ENCODE data around the gene NDUFS2.

Gene NDUFS2

DNA sequence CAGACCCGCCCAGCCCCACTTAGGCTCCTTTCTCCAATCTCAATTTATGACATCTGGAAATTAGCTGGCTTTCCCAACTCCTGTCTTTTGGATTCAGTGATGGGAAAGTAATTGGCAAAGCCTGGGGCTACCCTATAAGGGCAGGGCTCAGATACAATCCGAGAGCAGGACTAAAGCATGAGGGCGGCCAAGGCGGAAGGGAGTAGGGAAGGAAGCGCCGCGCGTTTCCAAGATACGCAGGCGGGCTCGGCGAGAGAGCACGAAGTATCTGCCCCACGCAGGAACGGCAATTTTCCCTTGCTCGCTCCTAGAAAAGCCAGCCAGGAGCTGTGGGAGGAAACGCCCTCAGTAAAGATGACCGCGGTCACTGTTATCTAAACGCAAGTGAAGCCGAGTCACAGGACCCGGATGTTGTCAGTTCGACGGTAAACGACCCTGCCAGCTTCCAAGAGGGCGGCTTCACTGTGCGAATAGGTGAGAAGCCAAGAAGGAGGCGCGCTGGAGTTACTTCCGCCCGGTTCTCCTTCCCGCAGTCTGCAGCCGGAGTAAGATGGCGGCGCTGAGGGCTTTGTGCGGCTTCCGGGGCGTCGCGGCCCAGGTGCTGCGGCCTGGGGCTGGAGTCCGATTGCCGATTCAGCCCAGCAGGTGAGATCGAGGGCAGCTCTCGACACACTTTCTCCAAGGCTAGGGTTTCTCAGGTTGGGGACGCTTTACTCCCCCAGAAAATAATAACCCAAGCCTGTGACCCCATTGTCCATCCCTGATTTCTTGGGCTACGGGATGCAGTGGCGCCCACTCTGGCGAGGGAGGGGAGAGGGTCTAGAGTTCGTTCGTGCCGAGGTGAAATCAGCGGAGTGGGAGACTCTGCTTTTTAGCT, at the start of gene NDUFS2:
TSS of gene NDUFS2 (plus strand) at position 532 of the 877 bp plus-strand sequence. CDS start at position 551, 19 bp downstream.
- peak; percentile 73 to 96 for DNase-seq (ENCODE audit: low read depth in 1 of 2, low spot score in 1 of 2)

GRCh38 chr1:161153176-161153575, 49.0 kb upstream of the NDUFS2 start:
- DNase-seq (ENCODE audit: low read depth in 1 of 2, low spot score in 1 of 2) = no peak

GRCh38 chr1:161153682-161154337, 48.4 kb upstream of the NDUFS2 start, which contains the start of gene UFC1:
Gene UFC1 (plus strand): TSS chr1:161153978. CDS start chr1:161153998, 20 bp downstream.
- peak; percentile 63 to 76 for DNase-seq (ENCODE audit: low read depth in 1 of 2, low spot score in 1 of 2)

- no peak for DNase-seq (ENCODE audit: low read depth in 1 of 2, low spot score in 1 of 2)
These were observed 44.3 kb upstream of the NDUFS2 start for GRCh38 chr1:161157867-161158266.

DNA sequence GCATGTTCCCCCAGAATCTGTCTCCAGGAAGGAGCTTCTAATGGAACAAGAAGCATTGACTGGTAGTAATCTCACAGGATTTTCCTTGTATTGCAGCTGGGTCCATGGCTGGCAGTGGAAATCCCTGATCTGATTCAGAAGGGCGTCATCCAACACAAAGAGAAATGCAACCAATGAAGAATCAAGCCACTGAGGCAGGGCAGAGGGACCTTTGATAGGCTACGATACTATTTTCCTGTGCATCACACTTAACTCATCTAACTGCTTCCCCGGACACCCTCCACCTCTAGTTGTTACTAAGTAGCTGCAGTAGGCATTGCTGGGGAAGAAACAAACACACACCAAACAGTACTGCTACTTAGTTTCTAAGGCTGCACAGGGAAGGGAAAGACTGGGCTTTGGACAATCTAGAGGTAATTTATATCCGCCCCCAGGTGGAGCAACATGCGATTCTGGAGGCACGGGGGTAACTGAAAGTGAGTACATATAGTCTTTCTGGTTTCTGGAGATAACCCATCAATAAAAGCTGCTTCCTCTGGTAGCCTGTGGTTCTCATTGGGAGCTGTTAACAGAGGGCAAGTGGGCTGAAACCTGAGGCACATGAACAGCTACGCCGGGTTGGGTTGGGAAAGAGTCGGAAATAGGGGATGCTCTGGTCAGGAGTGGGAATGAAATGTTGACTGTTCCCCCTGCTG, 43.7 kb upstream of the NDUFS2 start:
- DNase-seq (ENCODE audit: low read depth in 1 of 2, low spot score in 1 of 2) = no peak

- peak; percentile 80 to 90 for DNase-seq (ENCODE audit: low read depth in 1 of 2, low spot score in 1 of 2)
These were observed 42.9 kb upstream of the NDUFS2 start, which contains the start of gene USP21 for GRCh38 chr1:161159087-161159912. Gene USP21 (plus strand): TSS chr1:161159500. CDS start chr1:161160641, 1,141 bp downstream.

DNA sequence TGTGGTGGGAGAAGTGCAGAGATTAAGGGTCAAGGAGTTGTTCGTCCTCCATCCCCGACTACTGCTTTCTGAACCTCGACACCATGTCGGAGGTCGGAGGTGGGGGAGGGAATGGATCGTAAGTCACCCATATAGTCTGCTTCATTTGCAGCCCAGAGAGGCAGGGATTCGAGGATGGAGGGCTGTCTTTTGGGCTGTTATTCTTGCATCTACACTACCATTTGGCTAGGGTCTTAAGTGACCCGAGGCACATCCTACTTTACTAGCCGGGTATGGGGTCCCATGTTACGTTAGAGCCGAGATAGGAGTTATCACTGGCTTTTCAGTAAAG, 42.3 kb upstream of the NDUFS2 start:
- no peak for DNase-seq (ENCODE audit: low read depth in 1 of 2, low spot score in 1 of 2)

DNA sequence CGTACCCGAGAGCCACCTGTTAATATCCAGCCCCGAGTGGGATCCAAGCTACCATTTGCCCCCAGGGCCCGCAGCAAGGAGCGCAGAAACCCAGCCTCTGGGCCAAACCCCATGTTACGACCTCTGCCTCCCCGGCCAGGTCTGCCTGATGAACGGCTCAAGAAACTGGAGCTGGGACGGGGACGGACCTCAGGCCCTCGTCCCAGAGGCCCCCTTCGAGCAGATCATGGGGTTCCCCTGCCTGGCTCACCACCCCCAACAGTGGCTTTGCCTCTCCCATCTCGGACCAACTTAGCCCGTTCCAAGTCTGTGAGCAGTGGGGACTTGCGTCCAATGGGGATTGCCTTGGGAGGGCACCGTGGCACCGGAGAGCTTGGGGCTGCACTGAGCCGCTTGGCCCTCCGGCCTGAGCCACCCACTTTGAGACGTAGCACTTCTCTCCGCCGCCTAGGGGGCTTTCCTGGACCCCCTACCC, 41.5 kb upstream of the NDUFS2 start:
- no peak for DNase-seq (ENCODE audit: low read depth in 1 of 2, low spot score in 1 of 2)

DNA sequence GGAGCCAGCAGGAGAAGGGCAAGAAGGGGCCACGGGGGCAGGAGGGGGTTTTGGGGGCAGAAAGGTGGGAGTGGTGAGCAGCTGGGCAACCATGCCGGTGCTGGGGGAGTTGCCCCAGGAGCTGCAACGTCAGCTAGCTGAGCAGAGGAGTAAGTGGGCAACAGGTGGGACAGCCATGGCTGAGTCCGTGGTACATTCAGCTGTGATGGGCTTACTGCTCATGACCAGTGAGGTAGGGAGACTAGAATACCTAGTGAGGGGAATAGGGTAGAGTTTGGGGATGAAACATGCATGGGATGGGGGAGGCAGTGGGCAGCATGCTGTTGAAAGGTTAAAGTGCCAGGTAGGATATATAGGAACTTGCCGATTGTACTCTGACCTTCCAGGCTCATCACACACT, 40.5 kb upstream of the NDUFS2 start:
- DNase-seq (ENCODE audit: low read depth in 1 of 2, low spot score in 1 of 2) = no peak

GRCh38 chr1:161162052-161162451, 40.1 kb upstream of the NDUFS2 start:
- DNase-seq (ENCODE audit: low read depth in 1 of 2, low spot score in 1 of 2) = no peak

DNA sequence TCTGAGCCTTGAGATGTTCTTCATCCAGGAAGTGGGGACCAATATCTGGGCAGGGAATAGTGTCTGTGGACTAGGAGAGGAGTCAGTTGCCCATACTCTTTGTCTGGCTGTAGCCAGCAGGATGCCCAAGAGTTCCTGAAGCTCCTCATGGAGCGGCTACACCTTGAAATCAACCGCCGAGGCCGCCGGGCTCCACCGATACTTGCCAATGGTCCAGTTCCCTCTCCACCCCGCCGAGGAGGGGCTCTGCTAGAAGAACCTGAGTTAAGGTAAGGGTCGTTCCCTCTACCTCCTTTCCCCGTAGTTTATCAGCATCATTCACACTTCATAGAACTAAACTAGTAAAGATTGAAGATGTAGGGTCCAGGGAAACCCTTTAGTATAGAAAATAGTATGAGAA, 39.4 kb upstream of the NDUFS2 start:
- DNase-seq (ENCODE audit: low read depth in 1 of 2, low spot score in 1 of 2) = no peak

DNA sequence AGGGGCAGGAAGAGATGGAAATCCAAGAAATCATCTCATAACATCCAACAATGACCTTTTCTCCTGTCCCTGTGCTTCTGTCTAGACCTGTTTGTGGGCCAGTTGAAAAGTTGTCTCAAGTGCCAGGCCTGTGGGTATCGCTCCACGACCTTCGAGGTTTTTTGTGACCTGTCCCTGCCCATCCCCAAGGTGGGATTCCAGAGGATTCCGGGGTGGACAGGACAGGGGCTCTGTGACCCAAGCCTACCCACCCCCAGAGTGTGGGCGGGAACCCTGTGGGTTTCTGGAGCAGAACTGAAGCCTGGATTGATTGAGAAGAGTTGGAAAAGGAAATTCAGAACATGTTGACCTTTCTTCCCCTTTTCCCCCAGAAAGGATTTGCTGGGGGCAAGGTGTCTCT, 38.4 kb upstream of the NDUFS2 start:
- DNase-seq (ENCODE audit: low read depth in 1 of 2, low spot score in 1 of 2) = no peak

DNA sequence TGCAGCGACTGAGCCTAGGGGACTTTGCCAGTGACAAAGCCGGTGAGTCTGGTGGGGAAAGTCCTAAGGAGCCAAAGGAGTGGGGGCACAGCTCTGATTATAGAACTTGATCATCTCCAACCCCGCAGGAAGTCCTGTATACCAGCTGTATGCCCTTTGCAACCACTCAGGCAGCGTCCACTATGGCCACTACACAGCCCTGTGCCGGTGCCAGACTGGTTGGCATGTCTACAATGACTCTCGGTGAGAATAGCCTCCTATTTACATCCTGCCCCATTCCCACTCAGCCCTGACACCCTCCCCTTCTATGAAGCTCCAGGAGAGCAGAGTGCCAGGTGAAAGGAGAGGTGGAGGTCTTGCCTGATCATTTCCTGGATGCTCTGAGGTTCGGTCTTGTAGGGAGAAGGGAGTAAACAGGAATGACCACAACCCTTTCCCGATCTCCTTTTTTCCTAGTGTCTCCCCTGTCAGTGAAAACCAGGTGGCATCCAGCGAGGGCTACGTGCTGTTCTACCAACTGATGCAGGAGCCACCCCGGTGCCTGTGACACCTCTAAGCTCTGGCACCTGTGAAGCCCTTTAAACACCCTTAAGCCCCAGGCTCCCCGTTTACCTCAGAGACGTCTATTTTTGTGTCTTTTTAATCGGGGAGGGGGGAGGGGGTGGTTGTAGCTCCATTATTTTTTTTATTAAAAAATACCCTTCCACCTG, 37.1 kb upstream of the NDUFS2 start:
- DNase-seq (ENCODE audit: low read depth in 1 of 2, low spot score in 1 of 2) = no peak

- DNase-seq (ENCODE audit: low read depth in 1 of 2, low spot score in 1 of 2) = peak; percentile 67 to 92
These were observed 36.2 kb upstream of the NDUFS2 start, which contains the start of gene PPOX for GRCh38 chr1:161165742-161166668. Gene PPOX (plus strand): TSS chr1:161166426. CDS start chr1:161166848, 422 bp downstream.

DNA sequence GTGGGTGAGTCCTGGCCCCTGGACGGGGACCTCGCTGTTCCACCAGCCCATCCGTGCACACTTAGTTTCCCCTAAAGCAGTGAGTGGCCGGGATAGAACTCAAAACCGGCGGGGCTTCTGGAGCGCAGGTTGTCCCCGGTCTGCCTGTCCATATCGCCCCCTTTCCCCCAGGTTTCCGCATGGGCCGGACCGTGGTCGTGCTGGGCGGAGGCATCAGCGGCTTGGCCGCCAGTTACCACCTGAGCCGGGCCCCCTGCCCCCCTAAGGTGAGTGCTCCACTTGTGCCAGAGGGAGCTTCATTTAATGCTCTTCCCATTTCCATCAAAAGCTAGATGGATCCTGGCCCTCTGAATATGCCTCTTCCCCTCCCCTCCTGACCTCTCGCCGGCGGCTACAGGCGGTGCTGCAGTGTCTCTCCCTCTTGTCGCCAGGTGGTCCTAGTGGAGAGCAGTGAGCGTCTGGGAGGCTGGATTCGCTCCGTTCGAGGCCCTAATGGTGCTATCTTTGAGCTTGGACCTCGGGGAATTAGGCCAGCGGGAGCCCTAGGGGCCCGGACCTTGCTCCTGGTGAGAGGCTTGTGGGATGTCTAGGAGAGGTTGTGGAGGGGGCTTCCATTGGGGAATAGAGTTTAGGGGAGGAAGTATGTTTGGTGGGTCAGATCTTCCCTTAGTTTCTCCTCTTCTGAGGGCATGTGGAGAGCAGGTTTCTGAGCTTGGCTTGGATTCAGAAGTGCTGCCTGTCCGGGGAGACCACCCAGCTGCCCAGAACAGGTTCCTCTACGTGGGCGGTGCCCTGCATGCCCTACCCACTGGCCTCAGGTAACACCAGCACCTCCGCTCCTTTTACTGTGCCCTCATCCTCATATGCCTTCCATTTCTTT, 35.3 kb upstream of the NDUFS2 start:
- no peak for DNase-seq (ENCODE audit: low read depth in 1 of 2, low spot score in 1 of 2)

DNA sequence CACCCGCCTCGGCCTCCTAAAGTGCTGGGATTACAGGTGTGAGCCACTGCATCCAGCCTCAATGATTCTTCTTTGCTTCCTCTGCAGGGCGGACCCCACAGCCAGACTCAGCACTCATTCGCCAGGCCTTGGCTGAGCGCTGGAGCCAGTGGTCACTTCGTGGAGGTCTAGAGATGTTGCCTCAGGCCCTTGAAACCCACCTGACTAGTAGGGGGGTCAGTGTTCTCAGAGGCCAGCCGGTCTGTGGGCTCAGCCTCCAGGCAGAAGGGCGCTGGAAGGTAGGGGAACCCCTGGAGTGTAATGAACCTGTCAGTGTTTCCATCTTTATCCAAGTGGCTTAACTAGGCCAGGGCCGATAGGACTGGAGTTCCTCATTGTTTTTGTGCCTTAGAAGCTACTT, 33.3 kb upstream of the NDUFS2 start:
- no peak for DNase-seq (ENCODE audit: low read depth in 1 of 2, low spot score in 1 of 2)

- no peak for DNase-seq (ENCODE audit: low read depth in 1 of 2, low spot score in 1 of 2)
These were observed 31.0 kb upstream of the NDUFS2 start for GRCh38 chr1:161171191-161171590.

DNA sequence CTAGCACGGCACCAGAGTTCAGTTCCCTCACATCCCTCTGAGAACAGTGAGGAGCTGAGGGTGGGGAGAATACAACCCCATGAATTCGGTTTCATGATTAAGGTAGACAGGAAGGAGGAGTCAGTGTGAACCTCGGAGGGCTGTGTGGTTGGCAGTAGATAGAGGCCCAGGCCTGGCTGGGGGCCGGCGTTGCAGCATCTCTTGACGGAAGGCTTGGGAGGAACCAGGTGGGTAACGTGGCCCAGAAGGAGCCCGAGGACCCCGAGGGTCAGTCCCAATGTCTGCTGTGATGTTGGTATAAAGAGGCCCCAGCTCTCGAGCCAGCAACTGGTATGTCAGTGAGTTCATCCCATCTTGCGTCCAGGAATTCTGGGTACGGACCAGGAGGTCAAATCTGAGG, 30.5 kb upstream of the NDUFS2 start:
- no peak for DNase-seq (ENCODE audit: low read depth in 1 of 2, low spot score in 1 of 2)

Measured in activated CD4-positive, alpha-beta T cell treated with anti-CD3 and anti-CD28 coated beads, Interleukin-2, amount 50 U/mL, for 24 hours (primary cell).